GM18873 (cell line): ENCODE results near the gene ZNF485.
"Not testable (repeated sequence)": the region's sequence is repeated elsewhere in the genome, so short reads cannot be mapped to it uniquely, and the experiment has no call there.

Experiments used
- ATAC-seq: cut with Tn5 transposase; IDR thresholded peaks from one replicate; pipeline ENCODE4 v1.9.1; 2021; ENCODE audit warnings: mild to moderate bottlenecking, moderate library complexity, moderate number of reproducible peaks; ENCODE audit not compliant: unreplicated experiment, low FRiP score

The ZNF485 gene

GRCh38 chr10:43606323-43607198 lies at the start of gene ZNF485:
TSS of gene ZNF485 (plus strand) at chr10:43606438. CDS start at chr10:43607051, 613 bp downstream.
- peak; percentile 96 for ATAC-seq

- no peak for ATAC-seq
These were observed 49.0 kb upstream of the ZNF485 start for GRCh38 chr10:43557214-43557613.

GRCh38 chr10:43569681-43570080 lies 36.6 kb upstream of the ZNF485 start:
- ATAC-seq, result no peak

- ATAC-seq, result no peak
These were observed 35.3 kb upstream of the ZNF485 start for GRCh38 chr10:43570971-43571370.

GRCh38 chr10:43573250-43574000 lies 32.8 kb upstream of the ZNF485 start:
- ATAC-seq, result no peak

- peak; percentile 84 for ATAC-seq
These were observed 32.0 kb upstream of the ZNF485 start, which contains the start of gene ZNF239 for GRCh38 chr10:43574001-43574892. TSS of gene ZNF239 (minus strand) at chr10:43574616. CDS start at chr10:43558079, 16,537 bp downstream.

- ATAC-seq, result no peak
These were observed 31.3 kb upstream of the ZNF485 start for GRCh38 chr10:43574906-43575305.

GRCh38 chr10:43576062-43576461 lies 30.2 kb upstream of the ZNF485 start:
- no peak for ATAC-seq

- ATAC-seq, result no peak
These were observed 29.7 kb upstream of the ZNF485 start for GRCh38 chr10:43576580-43576979.

- no peak for ATAC-seq
These were observed 22.2 kb upstream of the ZNF485 start for GRCh38 chr10:43584051-43584450.

- no peak for ATAC-seq
These were observed 21.2 kb upstream of the ZNF485 start for GRCh38 chr10:43585046-43585445.

- no peak for ATAC-seq
These were observed 20.1 kb upstream of the ZNF485 start for GRCh38 chr10:43585981-43586729.

GRCh38 chr10:43586730-43587115 lies 19.5 kb upstream of the ZNF485 start:
- not testable (repeated sequence) for ATAC-seq

GRCh38 chr10:43591303-43591904 lies 14.8 kb upstream of the ZNF485 start:
- ATAC-seq, result no peak

GRCh38 chr10:43594944-43595589 lies 11.2 kb upstream of the ZNF485 start:
- peak; percentile 97 for ATAC-seq

- peak; percentile 45 for ATAC-seq
These were observed 10.4 kb upstream of the ZNF485 start for GRCh38 chr10:43595739-43596298.

- no peak for ATAC-seq
These were observed 9.7 kb upstream of the ZNF485 start for GRCh38 chr10:43596546-43596945.

- no peak for ATAC-seq
These were observed 7.8 kb upstream of the ZNF485 start for GRCh38 chr10:43598446-43598845.
